DMS53 (cell line): ENCODE measurements around the gene MS4A15.
"Not testable (repeated sequence)": the region's sequence is repeated elsewhere in the genome, so short reads cannot be mapped to it uniquely, and the experiment has no call there.

ENCODE experiments used
- DNase-seq: peaks from one replicate; lab custom pipeline; 2025; lab: John Stamatoyannopoulos, UW

Gene MS4A15, protein sequence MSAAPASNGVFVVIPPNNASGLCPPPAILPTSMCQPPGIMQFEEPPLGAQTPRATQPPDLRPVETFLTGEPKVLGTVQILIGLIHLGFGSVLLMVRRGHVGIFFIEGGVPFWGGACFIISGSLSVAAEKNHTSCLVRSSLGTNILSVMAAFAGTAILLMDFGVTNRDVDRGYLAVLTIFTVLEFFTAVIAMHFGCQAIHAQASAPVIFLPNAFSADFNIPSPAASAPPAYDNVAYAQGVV

DNA sequence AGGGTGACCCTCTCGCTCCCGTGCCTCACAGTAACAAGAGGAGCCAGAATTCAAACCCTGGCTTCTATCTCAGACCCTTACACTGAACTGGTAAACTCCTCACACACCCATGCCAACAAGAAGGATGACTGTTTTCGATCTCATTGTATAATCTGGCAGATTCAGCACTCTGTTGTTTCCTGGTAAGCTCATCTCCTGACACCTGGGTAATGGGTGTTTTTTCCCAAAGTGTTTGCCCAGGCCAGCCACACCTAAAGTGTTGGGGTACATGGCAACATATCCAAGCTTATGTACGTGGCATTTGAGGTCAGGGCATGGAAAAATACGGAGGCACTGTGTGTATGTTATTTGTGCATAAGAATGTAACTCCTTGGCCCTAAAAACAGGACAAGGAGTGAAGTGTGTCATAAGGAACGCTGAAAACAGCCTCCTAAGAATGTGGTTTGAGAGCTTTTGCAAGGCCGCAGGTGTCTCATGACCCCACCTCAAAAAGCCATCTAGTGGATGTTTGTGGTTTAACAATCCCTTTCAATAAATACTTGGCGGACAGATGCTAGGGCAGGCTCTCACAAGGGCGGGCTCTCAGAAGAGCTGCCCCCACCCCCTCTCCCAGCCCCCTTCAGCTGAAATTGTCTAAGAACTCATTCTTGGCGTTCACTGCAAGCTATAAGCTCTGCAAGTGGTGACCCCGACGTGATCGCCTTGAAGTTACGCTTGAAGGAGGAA, at the start of gene MS4A15:
TSS of gene MS4A15 (plus strand) at position 561 of the 726 bp plus-strand sequence. CDS start 6,867 bp downstream, outside the sequence.
- peak; percentile 81 for DNase-seq

DNA sequence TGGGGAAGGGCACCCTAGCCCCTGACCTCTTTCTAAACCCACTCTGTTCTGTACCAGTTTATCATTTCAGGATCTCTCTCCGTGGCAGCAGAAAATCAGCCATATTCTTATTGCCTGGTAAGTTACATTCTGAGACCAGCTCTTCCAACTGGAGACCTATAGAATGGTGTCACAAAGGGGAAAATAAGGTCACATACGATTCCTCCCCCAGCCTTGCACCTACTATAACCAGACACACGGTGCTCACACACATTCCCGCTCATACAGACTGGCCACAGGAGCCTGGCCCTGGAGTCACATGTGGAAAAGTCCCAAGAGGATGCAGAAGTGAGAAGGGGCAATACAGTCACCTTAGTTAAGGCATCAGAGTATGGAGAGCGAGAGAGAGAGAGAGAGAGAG, 49.7 kb upstream of the MS4A15 start:
- no peak for DNase-seq

DNA sequence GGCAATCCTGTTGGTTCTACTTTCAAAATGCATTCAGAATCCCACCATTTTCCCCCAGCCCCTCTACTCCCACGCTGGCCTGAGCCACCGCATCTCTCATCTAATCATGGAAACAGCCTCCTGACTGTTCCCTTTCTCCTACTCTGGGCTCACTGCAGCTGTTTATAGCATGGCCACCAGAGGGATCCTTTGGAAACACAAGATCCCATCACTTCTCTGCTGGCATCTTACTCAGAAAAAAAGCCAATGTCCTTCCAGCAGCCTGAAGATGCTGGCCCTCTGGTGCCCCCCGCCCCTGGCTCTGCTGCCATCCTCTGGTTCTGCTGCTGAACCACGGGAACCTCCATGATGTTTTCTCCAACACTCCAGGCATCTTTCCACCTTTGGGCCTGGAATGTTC, 46.2 kb upstream of the MS4A15 start:
- peak; percentile 30 for DNase-seq

DNA sequence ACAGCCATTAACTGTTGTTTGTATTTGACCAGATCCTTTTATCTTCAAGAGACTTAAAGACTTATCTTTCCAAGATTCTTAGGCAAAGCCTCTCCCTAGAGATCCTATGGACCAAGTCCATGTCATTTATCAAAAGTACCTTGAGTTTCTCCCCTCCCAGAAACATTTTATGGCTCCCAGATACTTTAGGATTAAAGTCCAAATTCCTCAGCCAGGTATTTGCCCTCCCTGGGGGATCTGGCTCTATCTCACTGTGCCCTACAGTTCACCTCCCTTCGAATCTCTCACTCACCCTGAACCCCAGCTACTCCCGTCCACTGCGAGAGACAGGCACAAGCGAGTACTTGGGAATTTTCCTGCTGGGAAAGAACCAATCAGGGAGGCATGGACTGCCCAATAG, 45.4 kb upstream of the MS4A15 start:
- DNase-seq = no peak

DNA sequence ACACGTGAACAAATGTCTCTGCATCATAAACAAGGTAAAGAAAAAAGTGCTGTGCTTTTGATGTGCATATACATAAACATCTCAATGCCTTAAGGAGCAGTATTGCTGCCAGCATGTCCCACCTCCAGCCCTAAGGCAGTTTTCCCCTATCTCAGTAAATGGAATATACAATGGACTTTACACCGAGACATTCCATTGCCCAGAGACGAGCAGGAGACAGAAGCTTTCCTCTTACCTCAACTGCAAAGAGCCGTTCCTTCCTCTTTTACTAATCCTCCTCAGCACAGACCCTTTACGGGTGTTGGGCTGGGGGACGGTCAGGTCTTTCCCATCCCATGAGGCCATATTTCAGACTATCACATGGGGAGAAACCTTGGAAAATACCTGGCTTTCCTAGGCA, 43.2 kb upstream of the MS4A15 start:
- not testable (repeated sequence) for DNase-seq

- no peak for DNase-seq
These were observed 38.7 kb upstream of the MS4A15 start for GRCh38 chr11:60717956-60718355.

GRCh38 chr11:60718524-60719316, 37.9 kb upstream of the MS4A15 start:
- no peak for DNase-seq

GRCh38 chr11:60719391-60719790, 37.3 kb upstream of the MS4A15 start:
- DNase-seq = no peak

DNA sequence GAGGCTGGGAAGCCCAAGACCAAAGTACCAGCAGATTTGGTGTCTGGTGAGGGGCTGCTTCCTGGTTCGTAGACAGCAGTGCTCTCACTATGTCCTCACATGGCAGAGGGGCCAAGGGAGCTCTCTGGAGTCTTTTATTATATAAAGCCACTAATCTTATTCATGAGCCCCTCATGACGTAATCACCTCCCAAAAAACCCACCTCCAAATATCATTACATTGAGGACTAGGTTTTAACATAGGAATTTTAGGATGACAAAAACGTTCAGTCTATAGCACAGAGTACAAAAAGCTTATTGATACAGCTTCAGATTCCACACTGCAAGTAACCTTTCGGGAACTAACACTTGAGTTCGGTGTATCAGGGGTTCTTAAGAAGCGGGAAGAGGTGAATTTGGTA, 36.2 kb upstream of the MS4A15 start:
- no peak for DNase-seq

- DNase-seq = no peak
These were observed 32.2 kb upstream of the MS4A15 start, which contains the start of gene MS4A18 for GRCh38 chr11:60724420-60724819. TSS of gene MS4A18 (plus strand) at chr11:60724720.

GRCh38 chr11:60725592-60725991, 31.1 kb upstream of the MS4A15 start:
- DNase-seq = no peak

GRCh38 chr11:60731586-60731985, 25.1 kb upstream of the MS4A15 start:
- DNase-seq = no peak

- DNase-seq = peak; percentile 71
These were observed 22.4 kb upstream of the MS4A15 start for GRCh38 chr11:60734279-60734678.

DNA sequence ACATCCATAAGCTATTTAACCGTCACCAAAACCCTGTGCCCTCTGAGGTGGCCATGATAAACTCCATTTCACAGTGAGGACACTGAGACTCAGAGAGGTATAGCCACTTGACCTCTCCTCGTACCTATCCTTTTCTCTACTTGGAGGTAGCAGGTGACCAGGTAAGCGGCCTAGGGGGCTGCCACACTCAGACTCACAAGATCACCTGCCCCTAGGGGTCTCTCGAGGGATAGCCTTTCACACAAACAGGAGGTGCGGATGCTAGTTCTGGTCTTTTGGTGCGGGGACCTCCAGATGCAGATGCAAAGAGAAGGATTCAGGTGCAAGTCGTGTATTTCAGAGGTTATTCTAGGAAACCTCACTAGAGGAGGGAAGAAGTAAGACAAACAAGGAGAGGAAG, 17.6 kb upstream of the MS4A15 start:
- no peak for DNase-seq

DNA sequence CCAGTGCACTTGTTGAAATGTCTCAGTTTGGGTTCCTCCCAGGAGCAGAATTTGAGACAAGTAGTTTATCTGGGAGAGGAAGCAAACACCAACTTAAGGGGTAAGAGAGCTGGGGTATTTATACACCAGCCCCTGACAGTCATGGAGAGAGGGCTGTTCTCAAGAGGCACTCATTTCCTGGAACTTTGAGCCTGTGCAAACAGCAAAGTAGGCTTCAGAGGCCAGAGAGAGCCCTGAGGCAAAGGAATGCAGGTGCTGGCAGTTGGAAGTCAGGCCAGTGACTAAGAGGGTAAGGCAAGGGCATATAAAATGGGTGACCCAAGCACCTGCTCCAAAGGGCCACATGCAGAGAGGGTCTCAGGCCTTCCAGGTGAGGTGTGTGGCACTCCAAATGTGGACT, 16.1 kb upstream of the MS4A15 start:
- peak; percentile 49 for DNase-seq

- no peak for DNase-seq
These were observed 15.2 kb upstream of the MS4A15 start for GRCh38 chr11:60741421-60741820.

GRCh38 chr11:60743058-60743457, 13.6 kb upstream of the MS4A15 start:
- no peak for DNase-seq

GRCh38 chr11:60744114-60744513, 12.6 kb upstream of the MS4A15 start:
- no peak for DNase-seq

GRCh38 chr11:60747359-60747873, 9.3 kb upstream of the MS4A15 start:
- DNase-seq = no peak

- no peak for DNase-seq
These were observed 8.4 kb upstream of the MS4A15 start for GRCh38 chr11:60748225-60748624.

- no peak for DNase-seq
These were observed 7.8 kb upstream of the MS4A15 start for GRCh38 chr11:60748821-60749220.

DNA sequence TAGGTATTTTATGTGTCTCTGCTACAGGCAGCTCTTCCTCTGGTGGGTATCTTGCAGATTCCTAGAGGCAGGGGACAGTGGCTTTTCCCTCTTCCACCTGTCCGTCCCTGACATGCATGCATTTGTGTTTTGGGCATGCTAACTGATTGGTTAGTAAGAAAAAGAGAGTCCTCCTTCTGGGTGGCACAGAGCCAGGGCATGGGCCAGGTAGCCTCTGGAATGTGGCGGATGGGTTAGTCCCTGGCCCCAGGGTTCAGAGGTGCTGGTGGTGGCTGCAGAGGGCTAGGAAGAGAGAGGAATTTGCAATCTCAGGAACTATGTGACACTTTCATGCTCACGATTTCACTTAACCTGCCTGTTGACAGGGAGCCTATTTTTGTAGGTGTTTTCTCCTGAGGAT, 5.8 kb upstream of the MS4A15 start:
- no peak for DNase-seq

DNA sequence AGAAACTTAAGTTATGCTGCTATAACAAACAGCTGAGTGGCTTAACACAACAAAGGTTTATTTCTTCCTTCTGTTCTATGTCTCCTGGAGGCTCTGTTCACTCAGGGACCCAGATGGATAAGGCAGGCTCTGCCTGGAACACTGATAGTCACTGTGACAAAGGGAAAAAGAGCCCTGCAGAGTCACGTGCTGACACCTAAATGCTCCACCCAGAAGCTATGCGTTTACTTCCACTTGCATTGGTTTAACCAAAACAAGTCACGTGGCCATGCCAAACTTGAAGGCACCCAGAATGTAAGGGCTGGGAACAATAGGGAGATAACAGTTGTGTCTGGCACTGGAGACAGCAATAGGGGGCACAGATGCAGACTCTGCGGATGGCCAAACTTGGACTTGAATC, 3.4 kb upstream of the MS4A15 start:
- DNase-seq = no peak
